H54 (cell line): ENCODE measurements around the gene TRIM56.
"Not testable (repeated sequence)": the region's sequence is repeated elsewhere in the genome, so short reads cannot be mapped to it uniquely, and the experiment has no call there.

Source experiments
- DNase-seq: peaks from one replicate; pipeline ENCODE4 v3.0.0; 2011; ENCODE audit warnings: low spot score, mixed read lengths; ENCODE audit not compliant: insufficient read length
- FAIRE-seq: peaks from 3 replicates; lab custom pipeline; 2011; peaks lifted over from hg19 to GRCh38; lab: Jason Lieb, UNC
- POLR2A ChIP-seq: IDR thresholded peaks from 2 replicates; pipeline ENCODE4 v1.6.1; 2011; ENCODE audit warnings: low read depth, mild to moderate bottlenecking, low read length

TRIM56 gene

DNA sequence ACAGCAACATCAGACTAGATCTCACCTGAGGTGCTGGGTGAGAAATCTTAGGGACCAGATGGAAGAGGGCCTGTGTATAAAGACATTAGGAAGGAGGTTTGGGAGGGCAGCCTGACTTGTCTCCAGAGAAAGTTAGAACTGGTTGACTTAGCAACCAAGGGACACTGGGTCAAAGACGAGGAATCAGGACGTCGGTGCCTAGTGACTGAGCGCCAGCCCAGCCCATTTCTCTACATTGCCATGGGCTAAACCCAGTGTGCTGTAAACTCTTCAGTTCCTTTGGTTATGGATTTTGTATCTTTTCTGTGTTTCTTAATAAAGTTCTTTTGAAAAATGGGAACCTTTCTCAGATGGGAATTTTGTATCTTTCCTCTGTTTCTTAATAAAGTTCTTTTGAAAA, 12.3 kb downstream of the TRIM56 start:
- no peak for FAIRE-seq
- no peak for DNase-seq
- no peak for TF ChIP-seq POLR2A

DNA sequence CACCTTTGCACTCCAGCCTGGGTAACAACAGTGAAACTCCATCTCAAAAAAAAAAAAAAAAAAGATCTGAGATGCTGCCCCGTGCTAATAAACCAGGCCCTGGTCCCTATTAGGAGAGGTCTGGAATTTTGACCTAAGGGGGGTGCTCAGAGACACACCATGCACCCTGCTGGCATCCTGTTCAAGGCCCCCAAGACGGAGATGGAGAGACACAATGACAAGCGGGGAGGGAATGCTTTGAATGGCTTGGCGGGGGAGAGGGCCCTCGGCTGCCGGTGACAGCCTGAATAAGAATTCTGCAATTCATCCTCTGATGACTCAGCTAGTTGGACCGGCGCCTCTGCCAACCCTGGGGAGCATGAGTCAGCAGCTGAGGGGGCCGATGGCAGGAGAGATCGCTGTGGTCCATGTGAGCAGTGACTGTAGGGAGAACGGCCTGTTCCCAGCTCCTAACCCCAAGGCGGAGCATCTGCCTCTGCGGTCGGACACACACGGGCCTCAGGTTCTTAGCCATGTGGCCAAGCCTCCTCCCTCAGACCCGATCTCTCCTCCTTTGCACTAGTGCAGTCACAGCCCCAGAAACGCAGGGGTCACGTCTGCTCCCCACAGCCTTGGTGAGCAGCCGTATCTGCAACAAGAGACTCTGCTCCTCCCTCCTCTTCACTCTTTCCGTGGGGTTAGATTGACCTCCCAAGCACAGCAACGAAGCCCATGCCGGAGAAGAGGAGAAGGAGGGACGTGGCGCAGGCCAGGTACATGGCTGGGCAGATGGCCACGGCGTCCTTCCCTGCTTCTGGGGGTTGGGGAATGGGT, 14.9 kb downstream of the TRIM56 start:
- DNase-seq (peak; percentile 86), FAIRE-seq (no peak)
- peak; percentile 45; the same call in 1 of the 2 replicates for TF ChIP-seq POLR2A

DNA sequence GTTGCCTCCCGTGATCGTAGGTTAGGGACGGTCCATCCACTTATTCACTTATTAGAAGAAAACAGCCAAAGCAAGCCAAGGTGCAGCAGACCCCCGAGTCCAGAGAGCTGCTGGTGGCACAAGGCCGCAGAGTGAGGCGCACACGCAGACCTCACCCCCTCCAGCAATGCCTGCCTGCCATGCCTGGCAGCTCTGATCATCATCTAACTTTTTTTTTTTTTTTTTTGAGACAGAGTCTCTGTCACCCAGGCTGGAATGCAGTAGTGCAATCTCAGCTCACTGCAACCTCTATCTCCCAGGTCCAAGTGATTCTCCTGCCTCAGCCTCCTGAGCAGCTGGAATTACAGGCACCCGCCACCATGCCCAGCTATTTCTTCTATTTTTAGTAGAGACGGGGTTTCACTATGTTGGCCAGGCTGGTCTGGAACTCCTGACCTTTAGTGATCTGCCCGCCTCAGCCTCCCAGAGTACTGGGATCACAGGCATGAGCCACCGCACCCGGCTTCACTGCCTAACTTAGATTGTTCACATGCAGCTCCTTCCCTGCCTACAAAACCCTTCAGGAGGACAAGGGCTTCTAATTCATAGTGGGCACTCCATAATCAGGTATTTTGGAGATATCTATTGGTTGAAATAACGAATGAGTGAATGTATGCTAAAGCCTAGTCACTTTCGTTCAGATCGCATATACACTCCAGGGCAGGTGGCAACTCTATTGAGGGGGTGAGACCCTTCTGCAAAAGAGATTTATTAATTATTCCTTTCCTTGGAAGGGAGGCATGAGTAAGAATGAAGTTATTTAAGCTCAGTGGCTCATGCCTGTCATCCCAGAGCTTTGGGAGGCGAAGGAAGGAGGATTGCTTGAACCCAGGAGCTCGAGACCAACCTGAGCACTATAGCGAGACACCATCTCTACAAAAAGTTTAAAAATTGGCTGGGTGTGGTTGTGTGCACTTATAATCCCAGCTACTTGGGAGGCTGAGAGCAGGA, 15.9 kb downstream of the TRIM56 start:
- TF ChIP-seq POLR2A = no peak
- FAIRE-seq (no peak), DNase-seq (no peak)

DNA sequence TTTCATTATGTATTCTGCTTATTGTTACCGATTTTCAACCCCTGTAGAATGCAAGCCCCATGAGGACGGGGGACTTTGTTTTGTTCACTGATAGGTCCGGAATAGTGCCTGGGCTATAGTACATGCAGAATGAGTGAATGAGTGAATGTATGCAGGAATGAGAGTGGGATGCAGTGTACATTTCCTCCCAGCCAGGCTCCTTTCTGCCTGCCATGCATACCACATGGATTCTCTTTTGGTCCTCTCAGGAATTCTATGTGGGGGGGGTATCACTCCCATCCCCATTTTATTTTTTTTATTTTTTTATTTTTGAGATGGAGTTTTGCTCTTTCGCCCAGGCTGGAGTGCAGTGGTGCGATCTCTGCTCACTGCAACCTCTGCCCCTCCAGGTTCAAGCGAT, 16.7 kb downstream of the TRIM56 start:
- DNase-seq = no peak
- TF ChIP-seq POLR2A = no peak
- no peak for FAIRE-seq

DNA sequence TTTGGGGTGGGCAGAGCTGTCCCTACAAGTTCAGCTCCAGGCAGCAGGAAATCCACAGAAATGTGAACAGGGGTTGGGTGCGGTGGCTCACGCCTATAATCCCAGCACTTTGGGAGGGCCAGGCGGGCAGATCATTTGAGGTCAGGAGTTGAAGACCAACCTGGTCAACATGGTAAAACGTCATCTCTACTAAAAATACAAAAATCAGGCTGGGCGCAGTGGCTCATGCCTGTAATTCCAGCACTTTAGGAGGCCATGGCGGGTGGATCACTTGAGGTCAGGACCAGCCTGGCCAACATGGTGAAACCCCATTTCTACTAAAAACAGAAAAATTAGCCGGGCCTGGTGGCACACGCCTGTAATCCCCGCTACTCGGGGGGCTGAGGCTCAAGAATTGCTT, 18.4 kb downstream of the TRIM56 start:
- FAIRE-seq = not testable (repeated sequence)

DNA sequence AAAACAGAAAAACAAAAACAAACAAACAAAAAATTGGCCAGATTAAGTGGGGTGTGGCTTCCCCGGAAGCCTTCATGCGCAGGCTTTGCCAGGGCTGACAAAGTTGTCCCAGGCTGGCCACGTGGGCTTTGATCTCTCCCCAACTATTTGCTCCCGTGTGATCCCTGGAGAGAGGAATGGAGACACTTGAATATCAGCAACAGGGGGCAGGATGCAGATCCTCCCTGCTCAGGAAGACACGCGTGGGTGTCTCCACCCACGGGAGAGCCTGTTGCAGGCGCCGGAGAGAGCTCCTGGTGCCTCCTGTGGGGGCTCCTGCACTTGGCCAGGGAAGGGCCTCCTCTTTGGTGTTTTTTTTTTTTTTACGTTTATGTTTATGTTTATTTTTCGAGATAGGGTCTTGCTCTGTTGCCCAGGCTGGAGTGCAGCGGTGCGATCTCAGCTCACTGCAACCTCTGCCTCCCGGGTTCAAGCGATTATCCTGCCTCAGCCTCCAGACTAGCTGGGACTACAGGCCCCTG, 19.0 kb downstream of the TRIM56 start:
- DNase-seq (no peak), FAIRE-seq (no peak)
- no peak for TF ChIP-seq POLR2A

More for the DNA sequence above, 18.4 kb downstream of the TRIM56 start:
- not testable (repeated sequence) for DNase-seq

DNA sequence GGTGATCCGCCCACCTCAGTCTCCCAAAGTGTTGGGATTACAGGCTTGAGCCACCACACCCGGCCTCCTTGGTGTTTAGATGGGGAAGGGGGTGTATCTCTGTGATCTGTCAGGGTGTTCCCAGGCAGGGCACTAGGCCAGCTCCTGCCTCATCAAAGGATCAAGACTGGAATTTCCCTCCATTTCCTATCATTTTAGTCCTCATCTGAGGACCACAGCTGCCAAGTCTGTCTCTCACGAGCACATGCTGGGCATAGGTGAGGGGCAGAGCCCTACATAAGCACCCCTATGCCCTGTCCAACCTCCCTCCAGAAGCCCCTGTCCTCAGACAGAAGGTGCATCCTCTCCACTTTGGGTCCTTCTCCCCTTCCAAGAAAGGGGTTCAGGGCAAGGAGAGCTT, 19.5 kb downstream of the TRIM56 start:
- DNase-seq = no peak
- no peak for FAIRE-seq
- TF ChIP-seq POLR2A = no peak

DNA sequence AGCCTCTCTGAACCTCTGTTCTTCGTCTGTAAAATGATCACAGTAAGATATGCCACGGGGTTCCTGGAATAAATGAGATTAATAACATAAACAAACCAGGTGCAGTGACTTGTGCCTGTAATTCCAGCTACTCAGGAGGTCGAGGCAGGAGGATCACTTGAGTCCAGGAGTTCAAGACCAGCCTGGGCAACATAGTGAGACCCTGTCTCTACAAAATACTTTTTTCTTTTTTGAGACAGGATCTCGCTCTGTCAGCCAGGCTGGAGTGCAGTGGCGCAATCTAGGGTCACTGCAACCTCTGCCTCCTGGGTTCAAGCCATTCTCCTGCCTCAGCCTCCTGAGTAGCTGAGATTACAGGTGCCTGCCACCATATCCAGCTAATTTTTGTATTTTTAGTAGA, 20.0 kb downstream of the TRIM56 start:
- DNase-seq, FAIRE-seq: not testable (repeated sequence)

DNA sequence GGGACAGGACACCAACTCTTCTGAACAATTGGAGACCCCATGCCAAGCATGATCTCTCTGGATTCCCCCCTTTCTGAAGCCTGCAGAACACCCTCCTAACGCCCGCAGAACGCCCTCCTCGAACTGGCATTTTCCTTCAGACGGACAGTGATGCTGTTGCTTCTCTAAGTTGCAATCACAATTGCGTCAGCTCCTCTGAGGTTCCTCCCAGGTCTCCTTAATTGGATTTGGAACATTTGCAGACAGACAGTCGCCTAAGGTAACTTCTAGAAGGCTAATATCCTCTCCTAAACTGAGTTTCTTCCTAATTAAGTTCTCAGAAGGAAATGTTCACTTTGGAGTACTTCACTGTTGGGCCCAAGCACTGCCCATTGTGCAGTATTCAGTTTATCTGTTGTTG, 21.1 kb downstream of the TRIM56 start:
- FAIRE-seq = no peak
- TF ChIP-seq POLR2A = no peak
- DNase-seq = no peak

DNA sequence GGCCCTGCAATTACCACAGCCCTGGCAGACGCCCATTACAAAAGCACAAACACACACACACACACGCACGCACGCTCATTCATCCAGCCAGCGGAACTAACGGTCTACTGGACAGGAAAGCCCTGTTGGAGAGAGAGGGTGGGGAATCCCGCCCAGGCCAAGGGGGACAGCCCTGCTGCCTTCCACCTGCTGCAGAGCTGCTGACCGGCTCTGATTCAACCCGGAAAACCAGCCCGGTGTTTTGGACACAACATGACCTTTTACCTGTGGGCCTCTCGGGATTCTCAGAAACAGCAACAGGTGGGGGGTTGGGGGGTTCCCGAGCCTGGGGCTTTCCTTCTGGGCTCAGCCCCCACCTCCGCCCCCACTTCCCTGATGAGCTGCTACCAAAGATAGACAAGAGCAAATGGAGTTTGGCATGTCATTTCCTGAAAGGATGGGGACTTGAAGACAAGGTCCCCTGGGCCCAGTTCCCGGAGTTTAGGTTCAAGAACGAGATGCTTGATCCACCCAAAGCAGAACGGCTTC, 23.1 kb downstream of the TRIM56 start:
- no peak for TF ChIP-seq POLR2A
- no peak for FAIRE-seq
- no peak for DNase-seq

DNA sequence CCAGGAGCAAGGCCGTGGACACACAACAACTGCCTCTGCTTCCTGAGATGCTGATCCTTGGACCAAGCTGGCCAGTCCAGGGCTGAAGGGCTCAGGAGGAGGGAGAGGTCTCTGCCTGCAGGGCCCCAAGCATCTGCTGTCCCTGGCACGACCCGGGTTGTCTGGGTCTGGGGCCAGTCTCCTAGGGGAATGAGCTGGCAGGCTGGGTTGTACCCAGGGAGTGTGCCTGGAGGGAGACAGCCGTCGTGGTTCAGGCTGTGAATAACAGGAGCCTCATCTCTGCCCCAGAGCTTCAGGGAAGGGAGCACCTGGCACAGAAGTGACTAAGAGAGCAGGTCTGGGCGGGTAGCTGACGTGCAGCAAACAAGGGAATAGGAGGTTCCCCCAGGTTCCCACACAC, 23.7 kb downstream of the TRIM56 start:
- TF ChIP-seq POLR2A = no peak
- DNase-seq (peak; percentile 53), FAIRE-seq (no peak)

DNA sequence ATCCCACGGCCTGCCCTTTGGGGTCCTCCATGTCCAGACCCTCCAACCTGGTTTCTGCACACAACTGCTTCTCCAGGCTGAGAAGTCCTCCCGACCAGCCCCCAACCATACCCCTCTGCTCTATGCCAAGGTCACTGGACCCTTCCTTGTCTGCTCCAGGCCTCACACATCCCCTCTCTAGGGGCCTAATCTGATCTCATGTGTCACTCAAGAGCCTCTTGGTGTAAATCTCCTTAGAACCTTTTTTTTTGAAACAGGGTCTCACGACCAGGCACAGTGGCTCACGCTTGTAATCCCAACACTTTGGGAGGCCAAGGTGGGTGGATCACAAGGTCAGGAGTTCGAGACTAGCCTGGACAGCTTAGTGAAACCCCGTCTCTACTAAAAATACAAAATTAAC, 24.1 kb downstream of the TRIM56 start:
- no peak for TF ChIP-seq POLR2A
- FAIRE-seq = no peak

DNA sequence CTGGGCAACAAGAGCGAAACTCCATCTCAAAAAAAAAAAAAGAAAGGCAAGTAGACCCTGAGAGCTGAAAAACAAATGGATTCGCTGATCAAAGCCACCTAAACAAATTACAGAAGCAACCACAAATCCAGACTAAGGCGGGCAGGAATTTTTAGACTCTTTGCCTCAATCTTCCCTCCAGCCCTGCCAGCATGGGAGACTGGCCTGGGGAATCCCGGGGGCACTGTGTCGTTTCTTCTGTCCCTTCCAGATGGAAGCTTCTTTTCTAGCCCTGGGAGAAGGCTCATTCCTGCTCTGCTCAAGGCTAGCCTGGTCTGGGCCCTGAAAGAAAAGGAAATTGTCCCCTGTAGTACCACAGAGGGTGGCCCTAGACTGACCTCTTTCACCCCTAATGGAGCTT, 26.0 kb downstream of the TRIM56 start:
- FAIRE-seq (no peak), DNase-seq (no peak)
- no peak for TF ChIP-seq POLR2A

More for the DNA sequence above, 24.1 kb downstream of the TRIM56 start:
- DNase-seq = no peak

DNA sequence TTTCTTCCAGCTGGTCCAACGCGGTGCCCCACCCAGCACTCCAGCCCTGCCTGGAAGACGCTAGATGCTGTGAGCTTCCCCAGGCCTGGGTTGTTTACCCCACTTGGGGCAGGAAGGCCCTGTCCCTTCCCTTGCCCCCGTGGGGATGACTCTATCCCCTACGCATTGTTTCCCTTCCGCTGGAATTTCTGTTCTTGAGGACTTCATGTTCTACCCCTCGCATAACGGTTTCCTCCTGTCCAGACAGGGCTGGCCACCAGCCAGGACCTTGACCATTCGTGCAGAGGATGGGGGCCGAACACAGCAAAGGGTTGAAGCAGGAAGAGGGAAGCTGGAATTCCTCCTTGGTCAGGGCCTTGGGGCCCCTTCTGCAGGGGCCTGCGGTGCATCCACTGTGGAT, 27.0 kb downstream of the TRIM56 start:
- DNase-seq = no peak
- no peak for TF ChIP-seq POLR2A
- no peak for FAIRE-seq

DNA sequence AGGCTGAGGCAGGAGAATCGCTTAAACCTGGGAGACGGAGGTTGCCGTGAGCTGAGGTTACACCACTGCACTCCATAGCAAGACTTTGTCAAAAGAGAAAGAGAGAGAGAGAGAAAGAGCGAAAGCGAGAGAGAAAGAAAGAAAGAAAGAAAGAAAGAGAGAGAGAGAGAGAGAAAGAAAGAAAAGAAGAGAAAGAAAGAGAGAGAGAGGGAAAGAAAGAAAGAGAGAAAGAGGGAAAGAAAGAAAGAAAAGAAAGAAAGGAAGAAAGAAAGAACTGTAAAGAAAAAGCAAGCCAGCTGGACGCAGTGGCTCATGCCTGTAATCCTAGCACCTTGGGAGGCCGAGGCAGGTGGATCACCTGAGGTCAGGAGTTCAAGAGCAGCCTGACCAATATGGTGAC, 27.9 kb downstream of the TRIM56 start:
- FAIRE-seq, DNase-seq: not testable (repeated sequence)
